ENCODE measurements around the gene TSSK2.

Gene TSSK2

GRCh38 chr22:19173047-19174035, 42.2 kb downstream of the TSSK2 start:
- no peak for FAIRE-seq
- TF ChIP-seq POLR2A (IDR thresholded peaks at IDR 0.05; ENCODE audit: low read depth, low read length): peak; percentile 52
- TF ChIP-seq POU2F2 (IDR thresholded peaks at IDR 0.05; ENCODE audit: low read depth, low read length): no peak
- DNase-seq (ENCODE audit: insufficient read length, low spot score): no peak

GRCh38 chr22:19174106-19175025, 43.3 kb downstream of the TSSK2 start:
- FAIRE-seq (peak; percentile 26), DNase-seq (ENCODE audit: insufficient read length, low spot score) (no peak)
- no peak for TF ChIP-seq POLR2AphosphoS5 (IDR thresholded peaks at IDR 0.05; ENCODE audit: low read depth, low read length)
- peak; percentile 10; the same call in 1 of the 2 replicates for TF ChIP-seq SPI1 (IDR thresholded peaks at IDR 0.05; ENCODE audit: low read depth, low read length)

- no peak for TF ChIP-seq PAX5 (IDR thresholded peaks at IDR 0.05; ENCODE audit: insufficient read depth, low read length, severe bottlenecking)
- no peak for TF ChIP-seq TAF1 (IDR thresholded peaks at IDR 0.05; ENCODE audit: low read depth, low read length)
- TF ChIP-seq POU2F2 (IDR thresholded peaks at IDR 0.05; ENCODE audit: low read depth, low read length): no peak
- no peak for TF ChIP-seq POLR2A (IDR thresholded peaks at IDR 0.05; ENCODE audit: low read depth, low read length)
- TF ChIP-seq SPI1 (IDR thresholded peaks at IDR 0.05; ENCODE audit: low read depth, low read length): no peak
- no peak for DNase-seq (ENCODE audit: insufficient read length, low spot score)
- FAIRE-seq: no peak
Observed at GRCh38 chr22:19175026-19175601, 44.0 kb downstream of the TSSK2 start.

GRCh38 chr22:19175602-19176174, 44.6 kb downstream of the TSSK2 start:
- no peak for FAIRE-seq

GRCh38 chr22:19176175-19176643, 45.1 kb downstream of the TSSK2 start:
- FAIRE-seq (no peak), DNase-seq (ENCODE audit: insufficient read length, low spot score) (no peak)
- TF ChIP-seq POLR2A (IDR thresholded peaks at IDR 0.05; ENCODE audit: low read depth, low read length) (no peak), SPI1 (IDR thresholded peaks at IDR 0.05; ENCODE audit: low read depth, low read length) (no peak), TAF1 (IDR thresholded peaks at IDR 0.05; ENCODE audit: low read depth, low read length) (no peak), POLR2AphosphoS5 (IDR thresholded peaks at IDR 0.05; ENCODE audit: low read depth, low read length) (no peak), PAX5 (IDR thresholded peaks at IDR 0.05; ENCODE audit: insufficient read depth, low read length, severe bottlenecking) (no peak), POU2F2 (IDR thresholded peaks at IDR 0.05; ENCODE audit: low read depth, low read length) (no peak)

More at GRCh38 chr22:19175602-19176174, 44.6 kb downstream of the TSSK2 start:
- TF ChIP-seq POLR2AphosphoS5 (IDR thresholded peaks at IDR 0.05; ENCODE audit: low read depth, low read length): 0 out of 2 replicates have a peak, but pooled peaks have one; percentile 16
- no peak; the same call in 1 of the 2 replicates for TF ChIP-seq POLR2A (IDR thresholded peaks at IDR 0.05; ENCODE audit: low read depth, low read length)
- TF ChIP-seq PAX5 (IDR thresholded peaks at IDR 0.05; ENCODE audit: insufficient read depth, low read length, severe bottlenecking): no peak
- no peak for DNase-seq (ENCODE audit: insufficient read length, low spot score)

GRCh38 chr22:19176732-19177131, 45.6 kb downstream of the TSSK2 start:
- no peak for FAIRE-seq
- DNase-seq (ENCODE audit: insufficient read length, low spot score): no peak
- 0 out of 2 replicates have a peak, but pooled peaks have one; percentile 16 for TF ChIP-seq POLR2AphosphoS5 (IDR thresholded peaks at IDR 0.05; ENCODE audit: low read depth, low read length)
- no peak for TF ChIP-seq POU2F2 (IDR thresholded peaks at IDR 0.05; ENCODE audit: low read depth, low read length)
- TF ChIP-seq SPI1 (IDR thresholded peaks at IDR 0.05; ENCODE audit: low read depth, low read length): no peak
- no peak for TF ChIP-seq TAF1 (IDR thresholded peaks at IDR 0.05; ENCODE audit: low read depth, low read length)
- TF ChIP-seq POLR2A (IDR thresholded peaks at IDR 0.05; ENCODE audit: low read depth, low read length): no peak

- DNase-seq (ENCODE audit: insufficient read length, low spot score) (no peak), FAIRE-seq (no peak)
- no peak for TF ChIP-seq TAF1 (IDR thresholded peaks at IDR 0.05; ENCODE audit: low read depth, low read length)
- TF ChIP-seq POLR2A (IDR thresholded peaks at IDR 0.05; ENCODE audit: low read depth, low read length): no peak
- no peak for TF ChIP-seq POU2F2 (IDR thresholded peaks at IDR 0.05; ENCODE audit: low read depth, low read length)
- TF ChIP-seq PAX5 (IDR thresholded peaks at IDR 0.05; ENCODE audit: insufficient read depth, low read length, severe bottlenecking): no peak
- no peak for TF ChIP-seq SPI1 (IDR thresholded peaks at IDR 0.05; ENCODE audit: low read depth, low read length)
- TF ChIP-seq POLR2AphosphoS5 (IDR thresholded peaks at IDR 0.05; ENCODE audit: low read depth, low read length): no peak
Observed at GRCh38 chr22:19177164-19178064, 46.3 kb downstream of the TSSK2 start.

- TF ChIP-seq TAF1 (IDR thresholded peaks at IDR 0.05; ENCODE audit: low read depth, low read length) (no peak), SPI1 (IDR thresholded peaks at IDR 0.05; ENCODE audit: low read depth, low read length) (no peak), PAX5 (IDR thresholded peaks at IDR 0.05; ENCODE audit: insufficient read depth, low read length, severe bottlenecking) (no peak), POLR2A (IDR thresholded peaks at IDR 0.05; ENCODE audit: low read depth, low read length) (no peak), POLR2AphosphoS5 (IDR thresholded peaks at IDR 0.05; ENCODE audit: low read depth, low read length) (no peak), POU2F2 (IDR thresholded peaks at IDR 0.05; ENCODE audit: low read depth, low read length) (no peak)
- FAIRE-seq: peak; percentile 31
- DNase-seq (ENCODE audit: insufficient read length, low spot score): peak; percentile 59
Observed at GRCh38 chr22:19178065-19178656, 47.1 kb downstream of the TSSK2 start.
